ENCODE data around the gene BTNL9.

GRCh38 chr5:181035991-181036815 lies 3.9 kb upstream of the BTNL9 start:
- TF ChIP-seq TAF1 (IDR thresholded peaks at IDR 0.05; ENCODE audit: borderline replicate concordance, insufficient read depth, low read length), result no peak
- no peak for TF ChIP-seq SIN3A (IDR thresholded peaks at IDR 0.05; ENCODE audit: borderline replicate concordance, insufficient read depth, low read length)
